Measurements from ENCODE around the gene CTNNA1.

Gene CTNNA1

GRCh38 chr5:138711087-138711486, 42.1 kb upstream of the CTNNA1 start:
- Histone ChIP-seq H3K27ac (ENCODE audit: extremely low read depth, low read depth, low read length) (no peak overlapping the region), H3K36me3 (ENCODE audit: control insufficient read depth in 2 of 2, insufficient read depth in 1 of 2, low read length in 2 of 2) (no peaks in the 10 kb centered on the region), H3K9me3 (ENCODE audit: control insufficient read depth, insufficient read depth, low read depth, low read length) (no peaks in the 10 kb centered on the region), H3K4me3 (ENCODE audit: low read depth, low read length) (no peak overlapping the region), H3K4me1 (ENCODE audit: control insufficient read depth, insufficient read depth, low read length) (no peaks in the 10 kb centered on the region)
- ChIA-PET CTCF (interaction anchor here (0.6 kb wide), 1 partner anchor 87 kb away, joined by 3 read pairs; no protein-coding TSS in a partner anchor), POLR2A (no interaction called here)
- TF ChIP-seq ZNF513 (tag by site-specific recombination; IDR thresholded peaks at IDR 0.05) (no peak), ZNF529 (tag by site-specific recombination; IDR thresholded peaks at IDR 0.05; ENCODE audit: insufficient replicate concordance) (no peak), ZNF426 (tag by site-specific recombination; IDR thresholded peaks at IDR 0.05) (no peak), ZSCAN18 (tag by site-specific recombination; IDR thresholded peaks at IDR 0.05) (no peak), MYNN (tag by site-specific recombination; IDR thresholded peaks at IDR 0.05; ENCODE audit: borderline replicate concordance) (no peak), ZBTB21 (tag by site-specific recombination; IDR thresholded peaks at IDR 0.05) (no peak), ZNF398 (tag by site-specific recombination; IDR thresholded peaks at IDR 0.05) (no peak), ZNF501 (tag by site-specific recombination; IDR thresholded peaks at IDR 0.05) (no peak)

GRCh38 chr5:138711811-138712210, 41.4 kb upstream of the CTNNA1 start:
- Histone ChIP-seq H3K4me3 (ENCODE audit: low read depth, low read length) (no peak overlapping the region), H3K4me1 (ENCODE audit: control insufficient read depth, insufficient read depth, low read length) (peaks cover 3% of the 10 kb centered on the region; the same call in 1 of the 2 replicates), H3K9me3 (ENCODE audit: control insufficient read depth, insufficient read depth, low read depth, low read length) (no peaks in the 10 kb centered on the region), H3K36me3 (ENCODE audit: control insufficient read depth in 2 of 2, insufficient read depth in 1 of 2, low read length in 2 of 2) (no peaks in the 10 kb centered on the region), H3K27ac (ENCODE audit: extremely low read depth, low read depth, low read length) (no peak overlapping the region)
- ChIA-PET POLR2A (no interaction called here), CTCF (interaction anchor here (0.6 to 0.7 kb wide), 2 partner anchors 86 to 135 kb away, joined by 3 read pairs; no protein-coding TSS in a partner anchor)
- TF ChIP-seq ZNF692 (tag by site-specific recombination; IDR thresholded peaks at IDR 0.05): no peak

GRCh38 chr5:138712324-138712723, 40.9 kb upstream of the CTNNA1 start:
- Histone ChIP-seq H3K4me1 (ENCODE audit: control insufficient read depth, insufficient read depth, low read length) (peaks cover 4% of the 10 kb centered on the region; the same call in 1 of the 2 replicates), H3K27ac (ENCODE audit: extremely low read depth, low read depth, low read length) (no peak overlapping the region), H3K36me3 (ENCODE audit: control insufficient read depth in 2 of 2, insufficient read depth in 1 of 2, low read length in 2 of 2) (no peaks in the 10 kb centered on the region), H3K9me3 (ENCODE audit: control insufficient read depth, insufficient read depth, low read depth, low read length) (no peaks in the 10 kb centered on the region), H3K4me3 (ENCODE audit: low read depth, low read length) (no peak overlapping the region)
- CTCF ChIA-PET: no interaction called here
- TF ChIP-seq ZNF704 (tag by site-specific recombination; IDR thresholded peaks at IDR 0.05): no peak
- TF ChIP-seq ZNF623 (tag by site-specific recombination; IDR thresholded peaks at IDR 0.05): peak; percentile 81
- TF ChIP-seq ZNF394 (tag by site-specific recombination; IDR thresholded peaks at IDR 0.05; ENCODE audit: borderline replicate concordance): no peak
- no peak for TF ChIP-seq GFI1B (tag by site-specific recombination; IDR thresholded peaks at IDR 0.05)
- TF ChIP-seq PRDM1 (tag by site-specific recombination; IDR thresholded peaks at IDR 0.05): no peak
- TF ChIP-seq ZNF354C (tag by site-specific recombination; IDR thresholded peaks at IDR 0.05; ENCODE audit: borderline replicate concordance, low read depth): no peak
- POLR2A ChIA-PET: interaction anchor here (0.7 kb wide), 1 partner anchor 17 kb away, joined by 8 read pairs; no protein-coding TSS in a partner anchor

All from HEK293 (cell line).